Heart left ventricle (tissue), 13 donors: ENCODE results near the gene TUSC2.

Source experiments
- CTCF ChIP-seq, 12 donors: fragments of 200-600 bp; sonication (generic) in 4 of 12; IDR thresholded peaks; one replicate each; pipeline versions ENCODE4 v1.5.0 to v1.8.0; 2018 to 2022; ENCODE audit warnings: antibody characterized with exemption in 12 of 12, mild to moderate bottlenecking in 5 of 12
- POLR2A ChIP-seq, 2 donors: fragments of 450-650 bp; IDR thresholded peaks; one replicate each; pipeline ENCODE4 v1.6.1; 2017; ENCODE audit warnings: antibody characterized with exemption in 2 of 2, mild to moderate bottlenecking in 2 of 2, moderate library complexity in 2 of 2
- donor health status: ischemic (EF 13 %, LVEDD 7.1; RV severe dilation, severe dysfunction).
- donor health status: DM: no; HTN: yes; CAD: no.
- donor health status: DM: no; HTN: no; CAD: no.
- donor health status: ischemic (EF 25% LVEDD 6.9; RV normal size, moderate dysfunction).
- donor health status: ischemic (EF 25% LVEDD 5.7; RV mildly dilated, moderate dysfunction).
- donor health status: ischemic (EF 35%, LVEDD 5.7; RV mildly dilated, moderate dysfunction).
- donor health status: nonischemic (EF 11% LVEDD 7.7; RV severe dilation, severe dysfunction).
- donor health status: DM: yes; HTN: yes; CAD: no.
- donor health status: PGD.
- donor health status: ischemic (EF 29% LVEDD 5.4; RV normal size, mild dysfunction).
- donor health status: nonischemic (EF 23%, LVEDD 6.1; RV moderate dilation, normal function).

- TF ChIP-seq CTCF (IDR thresholded peaks at IDR 0.05) (no peak), POLR2A (IDR thresholded peaks at IDR 0.05) (no peak)
Observed at GRCh38 chr3:50318615-50319014, 9.4 kb downstream of the TUSC2 start.
